ENCODE data around the gene STX11.

STX11 gene

DNA sequence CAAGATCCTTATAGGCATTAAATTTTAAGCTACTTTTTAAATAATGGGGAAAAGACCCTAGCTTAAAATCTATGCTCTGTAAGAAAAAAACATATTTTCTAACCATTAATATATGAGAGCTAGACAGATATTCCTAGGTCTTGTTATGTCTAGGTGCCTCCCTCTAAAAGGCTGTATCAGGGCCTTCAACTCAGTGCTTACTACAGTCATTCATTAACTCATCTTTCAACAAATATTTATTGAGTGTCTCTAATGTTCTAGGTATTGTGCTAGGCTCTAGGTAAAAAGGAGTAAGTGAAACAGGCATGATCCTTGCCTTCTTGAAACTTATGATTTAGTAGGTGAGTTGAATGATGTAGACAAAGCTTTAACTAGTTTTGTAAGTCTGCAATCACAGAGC lies 6.4 kb upstream of the STX11 start:
- Histone ChIP-seq H3K4me3 (ENCODE audit: low read depth, low read length) (no peak overlapping the region), H3K9me3 (ENCODE audit: control insufficient read depth, insufficient read depth, low read length) (no peaks in the 10 kb centered on the region), H3K36me3 (ENCODE audit: control insufficient read depth, insufficient read depth, low read length) (no peaks in the 10 kb centered on the region), H3K27me3 (ENCODE audit: control insufficient read depth, insufficient read depth, low read length) (peaks cover 17% of the 10 kb centered on the region), H3K9ac (ENCODE audit: low read depth, low read length) (no peak overlapping the region), H3K4me1 (ENCODE audit: control insufficient read depth, insufficient read depth, low read length) (no peaks in the 10 kb centered on the region)

DNA sequence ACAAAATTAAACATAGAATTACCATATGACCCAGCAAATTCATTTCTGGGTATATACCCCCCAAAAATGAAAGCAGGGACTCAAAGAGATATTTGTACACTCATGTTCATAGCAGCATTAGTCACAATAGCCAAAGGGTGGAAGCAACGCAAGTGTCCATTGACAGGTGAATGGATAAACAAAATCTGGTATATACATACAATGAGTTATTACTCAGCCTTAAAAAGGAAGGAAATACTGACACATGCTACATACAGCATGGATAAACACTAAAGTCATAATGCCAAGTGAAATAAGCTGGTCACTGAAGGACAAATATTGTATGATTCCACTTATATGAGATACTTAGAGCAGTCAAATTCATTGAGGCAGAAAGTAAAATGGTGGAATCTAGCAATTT lies 5.3 kb upstream of the STX11 start:
- Histone ChIP-seq H3K9me3 (ENCODE audit: control insufficient read depth, insufficient read depth, low read length) (no peaks in the 10 kb centered on the region), H3K27me3 (ENCODE audit: control insufficient read depth, insufficient read depth, low read length) (peaks cover 28% of the 10 kb centered on the region), H3K4me1 (ENCODE audit: control insufficient read depth, insufficient read depth, low read length) (no peaks in the 10 kb centered on the region), H3K9ac (ENCODE audit: low read depth, low read length) (no peak overlapping the region), H3K36me3 (ENCODE audit: control insufficient read depth, insufficient read depth, low read length) (no peaks in the 10 kb centered on the region), H3K4me3 (ENCODE audit: low read depth, low read length) (no peak overlapping the region)

DNA sequence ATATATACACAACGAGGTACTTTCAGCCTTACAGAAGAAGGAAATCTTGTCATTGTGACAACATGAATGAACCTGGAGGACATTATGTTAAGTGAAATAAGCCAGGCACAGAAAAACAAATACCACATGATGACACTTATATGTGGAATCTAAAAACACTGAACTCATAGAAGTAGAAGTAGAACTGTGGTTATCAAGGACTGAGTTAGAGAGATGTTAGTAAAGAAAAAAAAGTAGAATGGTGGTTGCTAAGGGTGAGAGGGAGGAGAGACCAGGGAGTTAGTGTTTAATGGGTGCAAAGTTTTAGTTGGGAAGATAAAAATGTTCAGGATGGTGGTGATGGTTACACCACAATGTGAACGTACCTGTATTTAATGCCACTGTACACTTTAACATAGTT lies 4.8 kb upstream of the STX11 start:
- Histone ChIP-seq H3K4me3 (ENCODE audit: low read depth, low read length) (no peak overlapping the region), H3K9ac (ENCODE audit: low read depth, low read length) (no peak overlapping the region), H3K9me3 (ENCODE audit: control insufficient read depth, insufficient read depth, low read length) (no peaks in the 10 kb centered on the region), H3K36me3 (ENCODE audit: control insufficient read depth, insufficient read depth, low read length) (no peaks in the 10 kb centered on the region), H3K27me3 (ENCODE audit: control insufficient read depth, insufficient read depth, low read length) (peaks cover 29% of the 10 kb centered on the region), H3K4me1 (ENCODE audit: control insufficient read depth, insufficient read depth, low read length) (no peaks in the 10 kb centered on the region)

- Histone ChIP-seq H3K9me3 (ENCODE audit: control insufficient read depth, insufficient read depth, low read length) (no peaks in the 10 kb centered on the region), H3K27me3 (ENCODE audit: control insufficient read depth, insufficient read depth, low read length) (peaks cover 49% of the 10 kb centered on the region), H3K36me3 (ENCODE audit: control insufficient read depth, insufficient read depth, low read length) (no peaks in the 10 kb centered on the region), H3K9ac (ENCODE audit: low read depth, low read length) (no peak overlapping the region), H3K4me3 (ENCODE audit: low read depth, low read length) (no peak overlapping the region), H3K4me1 (ENCODE audit: control insufficient read depth, insufficient read depth, low read length) (peaks cover 2% of the 10 kb centered on the region)
Measured at GRCh38 chr6:144148886-144149285, 1.4 kb upstream of the STX11 start.

DNA sequence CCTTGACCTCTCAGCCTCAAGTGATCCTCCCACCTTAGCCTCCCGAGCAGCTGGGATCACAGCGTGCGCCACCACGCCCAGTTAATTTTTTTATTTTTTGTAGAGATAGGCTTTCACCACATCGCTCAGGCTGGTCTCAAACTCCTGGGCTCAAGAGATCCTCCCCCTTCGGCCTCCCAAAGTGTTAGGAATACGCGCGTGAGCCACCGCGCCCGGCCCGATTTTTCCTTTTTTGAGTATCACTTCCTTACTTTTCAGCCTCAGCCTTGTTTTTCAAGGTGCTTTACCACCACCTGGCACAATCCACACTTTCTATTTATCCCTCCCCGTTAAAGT lies 791 bp upstream of the STX11 start:
- Histone ChIP-seq H3K4me1 (ENCODE audit: control insufficient read depth, insufficient read depth, low read length) (peaks cover 2% of the 10 kb centered on the region), H3K9ac (ENCODE audit: low read depth, low read length) (no peak overlapping the region), H3K4me3 (ENCODE audit: low read depth, low read length) (peak overlapping the region; percentile 85), H3K9me3 (ENCODE audit: control insufficient read depth, insufficient read depth, low read length) (no peaks in the 10 kb centered on the region), H3K36me3 (ENCODE audit: control insufficient read depth, insufficient read depth, low read length) (no peaks in the 10 kb centered on the region), H3K27me3 (ENCODE audit: control insufficient read depth, insufficient read depth, low read length) (peaks cover 49% of the 10 kb centered on the region)

DNA sequence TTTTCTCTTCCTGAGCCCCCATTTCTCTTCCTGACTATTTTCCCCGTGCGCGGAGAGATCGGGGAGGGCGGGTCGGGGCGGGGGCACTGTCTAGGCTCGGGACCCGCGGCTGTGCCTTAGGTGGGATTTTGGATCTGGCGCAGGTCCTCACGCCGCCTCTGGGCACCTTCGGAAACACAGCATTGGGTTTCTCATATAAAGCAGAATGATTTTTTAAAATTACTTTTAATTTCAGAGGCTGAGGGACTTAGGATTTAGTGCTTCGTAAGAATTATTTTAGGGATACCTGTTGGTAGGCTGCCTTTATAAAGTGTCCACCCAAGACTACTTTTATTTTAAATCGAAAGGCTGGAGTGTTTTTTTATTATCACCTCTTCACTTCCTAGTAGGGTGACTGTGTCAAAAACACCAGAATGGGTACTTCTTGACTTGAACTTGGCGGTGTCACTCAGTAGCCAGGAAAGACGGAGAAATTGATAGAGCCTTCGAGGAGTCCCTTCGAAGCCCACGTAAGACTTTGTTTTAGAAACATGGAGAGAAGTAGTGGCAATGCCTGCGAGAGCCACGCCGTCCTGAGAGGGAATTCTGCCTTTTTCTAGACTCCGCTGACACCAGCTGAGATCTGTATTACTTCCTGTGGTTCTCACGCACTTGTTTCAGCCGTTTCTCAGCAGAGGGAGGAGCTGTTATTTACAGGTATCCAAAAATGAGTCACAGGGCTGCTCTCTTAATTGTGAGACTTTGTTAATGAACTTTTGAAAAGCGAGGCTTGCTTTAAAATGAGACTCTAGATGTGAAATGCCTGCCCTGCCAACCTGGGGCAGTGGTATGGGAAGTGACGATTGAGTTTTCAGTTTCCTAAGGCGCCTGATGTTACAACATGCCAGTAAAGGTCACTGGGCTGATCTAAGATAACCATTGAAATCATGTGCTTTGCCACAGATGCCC lies 667 bp downstream of the STX11 start:
- peaks cover 49% of the 10 kb centered on the region for H3K27me3 ChIP-seq (ENCODE audit: control insufficient read depth, insufficient read depth, low read length)
- no peaks in the 10 kb centered on the region for H3K36me3 ChIP-seq (ENCODE audit: control insufficient read depth, insufficient read depth, low read length)
- H3K4me1 ChIP-seq (ENCODE audit: control insufficient read depth, insufficient read depth, low read length) = peaks cover 2% of the 10 kb centered on the region
- H3K4me3 ChIP-seq (ENCODE audit: low read depth, low read length) = peak overlapping the region; percentile 85
- no peaks in the 10 kb centered on the region for H3K9me3 ChIP-seq (ENCODE audit: control insufficient read depth, insufficient read depth, low read length)
- no peak overlapping the region for H3K9ac ChIP-seq (ENCODE audit: low read depth, low read length)

GRCh38 chr6:144152334-144152900 lies 2.1 kb downstream of the STX11 start:
- Histone ChIP-seq H3K4me3 (ENCODE audit: low read depth, low read length) (no peak overlapping the region), H3K9ac (ENCODE audit: low read depth, low read length) (no peak overlapping the region), H3K36me3 (ENCODE audit: control insufficient read depth, insufficient read depth, low read length) (no peaks in the 10 kb centered on the region), H3K9me3 (ENCODE audit: control insufficient read depth, insufficient read depth, low read length) (no peaks in the 10 kb centered on the region), H3K4me1 (ENCODE audit: control insufficient read depth, insufficient read depth, low read length) (peaks cover 2% of the 10 kb centered on the region), H3K27me3 (ENCODE audit: control insufficient read depth, insufficient read depth, low read length) (peaks cover 46% of the 10 kb centered on the region)

- Histone ChIP-seq H3K4me1 (ENCODE audit: control insufficient read depth, insufficient read depth, low read length) (peaks cover 2% of the 10 kb centered on the region), H3K4me3 (ENCODE audit: low read depth, low read length) (no peak overlapping the region), H3K9me3 (ENCODE audit: control insufficient read depth, insufficient read depth, low read length) (no peaks in the 10 kb centered on the region), H3K9ac (ENCODE audit: low read depth, low read length) (no peak overlapping the region), H3K27me3 (ENCODE audit: control insufficient read depth, insufficient read depth, low read length) (peaks cover 39% of the 10 kb centered on the region), H3K36me3 (ENCODE audit: control insufficient read depth, insufficient read depth, low read length) (no peaks in the 10 kb centered on the region)
Measured at GRCh38 chr6:144153260-144153659, 2.9 kb downstream of the STX11 start.

DNA sequence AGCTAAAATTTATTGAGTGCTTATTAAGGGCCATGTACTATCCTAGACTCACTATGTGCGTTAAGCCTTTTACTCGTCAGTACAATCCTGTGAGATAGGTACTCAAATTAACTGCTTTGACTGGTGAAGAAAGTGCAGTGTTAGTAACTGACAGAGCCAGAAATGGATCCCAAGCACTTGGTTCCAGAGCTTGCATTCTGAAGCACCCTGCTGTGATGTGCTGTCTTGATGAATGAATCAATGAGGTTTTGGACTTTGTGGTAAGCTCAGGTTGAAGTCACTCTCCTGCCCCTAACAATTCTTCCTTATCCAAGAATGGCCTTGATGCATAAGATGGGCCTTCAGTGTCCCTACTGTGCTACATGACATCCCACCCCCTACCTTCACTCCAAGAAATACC lies 3.7 kb downstream of the STX11 start:
- Histone ChIP-seq H3K9me3 (ENCODE audit: control insufficient read depth, insufficient read depth, low read length) (no peaks in the 10 kb centered on the region), H3K4me3 (ENCODE audit: low read depth, low read length) (no peak overlapping the region), H3K9ac (ENCODE audit: low read depth, low read length) (no peak overlapping the region), H3K27me3 (ENCODE audit: control insufficient read depth, insufficient read depth, low read length) (peaks cover 32% of the 10 kb centered on the region), H3K4me1 (ENCODE audit: control insufficient read depth, insufficient read depth, low read length) (peaks cover 2% of the 10 kb centered on the region), H3K36me3 (ENCODE audit: control insufficient read depth, insufficient read depth, low read length) (no peaks in the 10 kb centered on the region)

- no peak overlapping the region for H3K4me3 ChIP-seq (ENCODE audit: low read depth, low read length)
- H3K36me3 ChIP-seq (ENCODE audit: control insufficient read depth, insufficient read depth, low read length) = no peaks in the 10 kb centered on the region
- no peaks in the 10 kb centered on the region for H3K9me3 ChIP-seq (ENCODE audit: control insufficient read depth, insufficient read depth, low read length)
- H3K4me1 ChIP-seq (ENCODE audit: control insufficient read depth, insufficient read depth, low read length) = peaks cover 2% of the 10 kb centered on the region
- H3K27me3 ChIP-seq (ENCODE audit: control insufficient read depth, insufficient read depth, low read length) = peaks cover 20% of the 10 kb centered on the region
- H3K9ac ChIP-seq (ENCODE audit: low read depth, low read length) = no peak overlapping the region
Measured at GRCh38 chr6:144155529-144155928, 5.2 kb downstream of the STX11 start.

DNA sequence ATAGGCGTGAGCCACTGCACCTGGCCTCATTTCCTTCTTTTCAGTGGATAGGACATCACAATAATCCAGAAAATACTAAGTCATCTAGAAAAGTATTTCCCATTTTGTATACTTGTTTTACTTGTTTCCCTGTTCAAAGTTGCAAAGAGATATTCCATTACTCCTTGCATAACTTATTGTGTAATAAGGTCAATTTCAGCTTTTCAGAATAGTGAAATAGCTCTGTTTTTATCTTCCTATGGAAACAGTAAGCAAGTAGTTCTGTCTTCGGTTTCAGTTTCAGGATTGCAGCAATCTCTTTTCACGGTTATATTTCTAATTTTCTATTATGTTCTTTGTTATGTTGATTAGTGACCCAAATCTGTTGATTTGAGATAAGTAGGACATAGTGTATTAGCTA lies 6.0 kb downstream of the STX11 start:
- Histone ChIP-seq H3K4me3 (ENCODE audit: low read depth, low read length) (no peak overlapping the region), H3K9me3 (ENCODE audit: control insufficient read depth, insufficient read depth, low read length) (no peaks in the 10 kb centered on the region), H3K9ac (ENCODE audit: low read depth, low read length) (no peak overlapping the region), H3K27me3 (ENCODE audit: control insufficient read depth, insufficient read depth, low read length) (peaks cover 14% of the 10 kb centered on the region), H3K4me1 (ENCODE audit: control insufficient read depth, insufficient read depth, low read length) (no peaks in the 10 kb centered on the region), H3K36me3 (ENCODE audit: control insufficient read depth, insufficient read depth, low read length) (no peaks in the 10 kb centered on the region)

DNA sequence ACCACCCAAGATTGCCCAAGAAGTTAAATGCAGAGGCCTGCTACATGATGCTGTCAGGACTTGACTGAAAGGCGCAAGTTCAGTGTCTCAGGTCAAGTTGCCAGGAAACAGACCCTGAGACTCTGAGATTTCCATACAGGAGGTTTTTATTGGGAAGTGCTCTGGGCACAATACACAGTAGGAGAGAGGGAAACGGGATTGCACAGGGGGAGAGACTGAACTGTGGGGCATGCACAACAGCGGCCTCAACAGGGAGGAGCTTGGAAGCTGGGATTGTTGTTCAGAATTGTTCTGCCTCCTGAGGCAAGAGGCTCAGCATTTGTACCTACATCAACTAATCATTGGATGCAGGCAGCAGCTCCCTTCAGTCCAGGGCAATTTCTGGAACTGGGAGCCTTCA lies 6.7 kb downstream of the STX11 start:
- no peaks in the 10 kb centered on the region for H3K4me1 ChIP-seq (ENCODE audit: control insufficient read depth, insufficient read depth, low read length)

More for the DNA sequence above, 6.7 kb downstream of the STX11 start:
- Histone ChIP-seq H3K4me3 (ENCODE audit: low read depth, low read length) (no peak overlapping the region), H3K9ac (ENCODE audit: low read depth, low read length) (no peak overlapping the region), H3K9me3 (ENCODE audit: control insufficient read depth, insufficient read depth, low read length) (no peaks in the 10 kb centered on the region), H3K27me3 (ENCODE audit: control insufficient read depth, insufficient read depth, low read length) (peaks cover 7% of the 10 kb centered on the region), H3K36me3 (ENCODE audit: control insufficient read depth, insufficient read depth, low read length) (no peaks in the 10 kb centered on the region)

All from iPS-15b (cell line).